SK-N-DZ (cell line): ENCODE measurements around the gene ZSWIM5.
"Not testable (repeated sequence)": the region's sequence is repeated elsewhere in the genome, so short reads cannot be mapped to it uniquely, and the experiment has no call there.

ENCODE experiments used
- DNase-seq: peaks from one replicate; pipeline ENCODE4 v3.0.0-alpha.2; 2015; ENCODE audit warnings: low spot score

The ZSWIM5 gene

DNA sequence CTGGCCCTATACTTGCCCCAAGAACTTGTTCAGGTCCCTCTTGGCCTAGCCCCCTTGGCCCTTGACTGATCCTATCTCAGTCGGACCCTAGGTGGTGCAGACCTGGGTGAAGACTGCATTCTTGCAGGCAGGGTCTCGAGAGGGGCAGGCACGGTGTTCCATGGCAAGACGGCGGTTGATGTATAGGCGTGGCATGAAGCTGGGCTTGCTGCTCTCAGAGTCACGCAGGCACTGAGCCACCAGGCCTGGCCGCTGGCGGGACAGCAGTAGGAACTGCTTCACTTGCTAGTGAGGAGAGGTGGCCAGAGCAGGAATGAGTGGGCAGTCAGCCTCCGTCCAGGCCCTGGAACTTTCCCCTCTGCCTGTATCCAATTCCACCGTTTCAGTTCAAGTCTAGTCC lies 199.1 kb downstream of the ZSWIM5 start:
- no peak for DNase-seq

- no peak for DNase-seq
These were observed 200.6 kb downstream of the ZSWIM5 start for GRCh38 chr1:45005761-45006160.

DNA sequence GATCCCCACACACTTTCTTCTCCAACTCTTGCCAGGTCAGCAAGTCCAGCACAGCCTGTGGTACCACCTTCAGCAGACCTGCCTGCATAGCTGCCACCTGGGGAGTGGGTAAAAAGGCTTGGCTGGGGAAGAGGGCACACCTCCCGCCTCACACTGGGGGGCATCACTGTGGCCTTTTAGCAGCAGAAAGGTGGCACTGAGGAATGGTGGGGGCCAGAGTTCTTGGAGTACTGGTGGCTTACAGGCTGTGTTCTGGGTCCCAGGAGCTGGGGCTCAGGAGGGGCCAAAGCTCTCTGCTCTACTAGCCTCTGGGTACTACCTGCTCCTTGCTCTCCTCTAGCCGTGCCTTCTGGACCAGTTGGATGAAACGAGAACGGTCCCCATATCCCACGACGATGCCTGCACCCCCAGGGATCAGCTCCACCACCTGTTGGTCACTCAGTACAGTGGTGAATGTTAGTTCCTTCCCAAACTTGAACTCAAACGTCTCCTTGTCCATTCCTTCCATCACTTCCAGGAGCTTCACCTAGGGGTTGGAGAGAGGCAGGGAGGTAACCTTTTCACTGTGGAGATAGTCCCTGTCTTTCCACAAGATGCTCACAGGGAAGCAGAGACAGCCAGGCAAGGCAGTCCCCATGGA lies 202.0 kb downstream of the ZSWIM5 start:
- DNase-seq = no peak

DNA sequence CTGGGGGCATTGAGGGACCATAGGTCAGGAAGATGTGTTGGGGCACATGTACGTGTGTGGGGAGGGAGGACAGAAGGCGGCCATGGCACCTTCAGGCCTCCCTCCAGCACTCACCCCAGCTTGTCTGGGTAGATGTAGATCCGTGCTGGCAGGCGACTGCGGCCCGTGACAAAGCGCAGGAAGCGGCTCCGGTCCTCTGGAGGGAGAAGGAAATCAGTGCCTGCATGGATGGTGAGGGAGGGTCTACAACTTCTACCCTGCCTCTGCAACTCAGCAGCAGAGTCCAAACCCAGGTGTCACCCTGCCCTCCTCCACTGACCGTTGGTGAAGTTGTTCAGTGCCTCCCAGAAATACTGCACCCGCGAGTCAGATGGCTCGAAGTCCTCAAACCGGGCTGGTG lies 202.7 kb downstream of the ZSWIM5 start:
- DNase-seq = no peak

DNA sequence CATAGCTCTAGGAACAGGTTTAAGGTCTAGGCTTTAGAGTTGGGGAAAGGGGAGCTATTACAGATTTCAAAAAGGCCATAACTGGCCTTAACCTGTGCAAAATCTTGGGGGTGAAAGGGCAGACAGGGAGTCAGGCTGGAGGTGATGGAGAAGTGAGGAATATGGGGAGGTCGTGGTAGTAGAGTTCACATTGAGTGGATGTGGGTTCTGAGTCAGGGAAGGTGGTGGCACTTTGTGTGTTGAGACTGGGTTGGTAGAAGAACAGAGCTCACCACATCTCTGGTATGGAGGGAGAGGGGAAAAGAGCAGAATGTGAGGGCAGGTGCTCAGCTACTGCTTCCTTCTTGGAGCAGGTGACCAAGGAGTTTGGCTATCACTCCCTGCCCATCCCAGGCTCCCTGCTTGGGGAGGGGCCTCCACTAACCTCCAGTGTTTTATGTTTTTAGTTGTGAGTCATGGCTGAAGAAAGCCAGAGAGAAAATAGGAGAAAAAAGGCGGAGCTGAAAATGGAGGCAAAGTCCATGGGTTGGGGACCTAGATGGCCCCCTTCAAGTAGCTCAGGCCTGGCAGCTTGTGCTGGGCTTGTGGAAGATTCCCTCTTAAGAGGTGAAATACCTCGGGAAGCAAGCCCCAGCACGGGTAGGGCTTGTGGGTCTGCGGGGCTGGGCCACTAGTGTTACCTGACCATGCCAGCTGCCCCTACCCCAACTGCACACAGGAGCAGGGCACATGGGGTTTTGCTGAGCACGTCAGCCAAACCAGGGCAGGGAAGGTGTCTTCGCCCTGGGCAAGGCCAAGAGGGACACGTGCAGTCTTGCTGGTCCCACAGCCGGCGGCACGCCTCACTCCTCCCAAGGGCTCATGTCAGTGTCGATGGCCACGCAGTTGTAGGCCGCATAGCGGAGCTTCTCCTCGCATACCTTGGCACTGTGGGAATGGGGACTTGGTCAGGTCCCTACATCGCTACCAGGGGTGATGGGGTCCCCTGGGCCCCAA lies 203.5 kb downstream of the ZSWIM5 start:
- DNase-seq = no peak

DNA sequence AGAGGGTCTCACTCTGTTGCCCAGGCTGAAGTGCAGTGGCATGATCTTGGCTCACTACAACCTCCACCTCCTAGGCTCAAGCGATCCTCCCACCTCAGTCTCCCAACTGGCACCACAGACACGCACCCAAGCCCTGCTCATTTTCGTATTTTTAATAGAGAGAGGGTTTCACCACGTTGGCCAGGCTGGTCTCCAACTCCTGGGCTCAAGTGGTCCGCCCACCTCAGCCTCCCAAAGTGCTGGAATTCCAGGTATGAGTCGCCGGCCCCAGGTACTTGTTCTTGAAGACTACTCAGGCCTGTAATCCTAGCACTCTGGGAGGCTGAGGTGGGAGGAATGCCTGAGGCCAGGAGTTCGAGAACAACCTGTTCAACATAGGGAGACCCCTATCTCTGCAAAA lies 204.8 kb downstream of the ZSWIM5 start:
- not testable (repeated sequence) for DNase-seq

GRCh38 chr1:45001011-45001481 lies 205.4 kb downstream of the ZSWIM5 start:
- DNase-seq = no peak

- no peak for DNase-seq
These were observed 207.2 kb downstream of the ZSWIM5 start for GRCh38 chr1:44999232-44999631.

DNA sequence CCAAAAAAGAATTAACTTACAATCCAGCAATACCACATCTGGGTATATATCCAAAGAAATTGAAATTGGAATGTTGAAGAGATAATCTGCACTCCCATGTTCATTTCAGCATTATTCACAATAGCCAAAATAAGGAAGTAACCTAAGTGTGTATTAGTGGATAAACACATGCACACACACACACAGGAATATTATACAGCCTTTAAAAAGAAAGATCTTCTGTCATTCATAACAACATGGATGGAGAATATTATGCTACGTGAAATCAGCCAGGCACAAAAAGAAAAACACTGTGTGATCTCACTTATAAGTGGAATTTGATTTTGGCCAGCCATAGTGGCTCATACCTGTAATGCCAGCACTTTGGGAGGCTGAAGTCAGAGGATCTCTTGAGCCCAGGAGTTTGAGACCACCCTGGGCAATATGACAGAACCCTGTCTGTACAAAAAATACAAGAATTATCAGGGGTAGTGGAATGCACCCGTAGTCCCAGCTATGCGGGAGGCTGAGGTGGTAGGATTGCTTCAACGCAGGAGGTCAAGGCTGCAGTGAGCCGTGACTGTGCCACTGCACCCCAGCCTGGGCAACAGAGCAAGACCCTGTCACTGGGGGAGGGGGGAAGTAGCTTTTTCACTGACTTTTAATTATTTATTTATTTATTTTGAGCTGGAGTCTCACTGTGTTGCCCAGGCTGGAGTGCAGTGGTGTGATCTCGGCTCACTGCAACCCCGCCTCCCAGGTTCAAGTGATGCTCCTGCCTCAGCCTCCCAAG lies 210.8 kb downstream of the ZSWIM5 start:
- no peak for DNase-seq

- DNase-seq = no peak
These were observed 212.0 kb downstream of the ZSWIM5 start for GRCh38 chr1:44994309-44994898.

- no peak for DNase-seq
These were observed 217.8 kb downstream of the ZSWIM5 start for GRCh38 chr1:44988531-44989156.

GRCh38 chr1:44985747-44986359 lies 220.6 kb downstream of the ZSWIM5 start:
- no peak for DNase-seq

GRCh38 chr1:44977372-44977771 lies 229.0 kb downstream of the ZSWIM5 start:
- DNase-seq = not testable (repeated sequence)

- no peak for DNase-seq
These were observed 230.2 kb downstream of the ZSWIM5 start for GRCh38 chr1:44976252-44976651.

GRCh38 chr1:44973645-44974044 lies 232.8 kb downstream of the ZSWIM5 start:
- no peak for DNase-seq

GRCh38 chr1:44970317-44970716 lies 236.1 kb downstream of the ZSWIM5 start:
- no peak for DNase-seq
